Hindlimb muscle (tissue), 1 donor: ENCODE data around the gene KLHL29. TPM values are rescaled to one million over a fixed set of nuclear protein-coding genes. Genes with fewer than 3 reads are reported as not detected.
A peak's percentile ranks its signal among the peaks of the same experiment; 100 is the strongest.

Experiments used
- DNase-seq: peaks from one replicate; pipeline ENCODE4 v3.0.0-alpha.2; 2013
- polyA plus RNA-seq: library from polyadenylated mRNA; unstranded; fragments of 120-200 nt; gene quantifications from one replicate; pipeline ENCODE4 v1.2.1, GENCODE V29; 2013; ENCODE audit not compliant: insufficient read length

The KLHL29 gene
- polyA plus RNA-seq, 1 donor = 7.6 TPM

DNA sequence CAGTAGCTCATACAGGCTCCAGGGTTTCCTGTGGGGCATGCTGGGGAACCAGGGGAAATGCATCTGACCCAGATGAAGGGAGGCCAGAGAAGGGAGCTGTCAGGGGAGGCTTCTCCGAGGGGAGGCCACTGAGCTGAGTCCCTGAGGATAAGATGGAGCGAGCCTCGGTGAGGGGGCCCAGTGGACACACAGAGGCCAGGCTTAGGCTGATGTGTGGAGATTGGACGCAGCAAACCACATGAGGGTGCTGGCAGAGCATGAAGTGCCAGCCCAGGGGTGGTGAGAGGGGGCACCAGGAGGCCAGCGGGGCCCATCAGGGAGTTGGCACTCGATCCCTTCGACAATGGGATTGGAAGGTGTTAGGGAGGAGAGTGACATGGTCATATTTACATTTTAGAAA, 235.0 kb downstream of the KLHL29 start:
- DNase-seq = no peak

DNA sequence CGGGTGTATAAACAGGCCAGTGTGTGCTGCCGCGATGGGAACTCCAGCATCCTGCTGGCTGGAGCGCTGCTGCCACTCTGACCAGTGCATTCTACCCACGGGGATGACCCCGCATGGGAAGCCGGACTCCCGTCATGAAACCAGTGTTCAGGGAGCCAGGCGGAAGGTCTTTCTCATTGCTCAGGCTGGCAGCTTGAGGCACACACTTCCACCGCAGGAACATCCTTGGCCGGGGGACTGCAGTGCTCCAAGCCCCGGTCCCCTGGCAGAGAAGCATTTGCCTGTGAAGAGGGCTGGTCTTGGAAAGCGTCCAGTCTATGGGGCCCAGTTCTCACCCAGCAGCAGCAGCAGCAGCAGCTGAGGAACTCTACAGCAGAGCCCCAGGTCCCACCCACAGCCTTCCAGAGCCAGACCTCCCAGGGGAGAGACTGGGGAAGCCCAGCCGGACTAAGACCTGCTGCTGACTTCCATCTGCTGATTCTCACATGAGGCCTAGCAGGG, 235.9 kb downstream of the KLHL29 start:
- DNase-seq = peak; percentile 40

DNA sequence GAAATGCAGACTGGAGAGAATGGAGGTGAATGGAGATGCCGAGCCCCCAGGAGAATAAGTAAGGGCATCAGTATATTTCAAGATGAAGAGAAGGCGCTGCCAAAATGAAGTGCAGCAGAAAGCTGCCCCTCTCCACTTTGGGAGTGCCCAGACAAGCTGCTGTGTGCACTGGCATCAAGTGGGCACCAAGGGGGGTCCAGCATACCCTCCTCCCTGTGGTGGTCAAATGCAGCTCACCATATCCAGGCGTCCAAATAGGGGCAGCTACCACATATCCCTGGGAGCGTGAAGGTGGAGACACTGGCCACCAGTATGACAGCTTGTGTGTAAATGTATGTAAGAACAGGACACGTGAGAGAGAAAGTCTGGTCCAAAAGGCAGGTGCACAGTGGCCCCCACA, 236.6 kb downstream of the KLHL29 start:
- no peak for DNase-seq

DNA sequence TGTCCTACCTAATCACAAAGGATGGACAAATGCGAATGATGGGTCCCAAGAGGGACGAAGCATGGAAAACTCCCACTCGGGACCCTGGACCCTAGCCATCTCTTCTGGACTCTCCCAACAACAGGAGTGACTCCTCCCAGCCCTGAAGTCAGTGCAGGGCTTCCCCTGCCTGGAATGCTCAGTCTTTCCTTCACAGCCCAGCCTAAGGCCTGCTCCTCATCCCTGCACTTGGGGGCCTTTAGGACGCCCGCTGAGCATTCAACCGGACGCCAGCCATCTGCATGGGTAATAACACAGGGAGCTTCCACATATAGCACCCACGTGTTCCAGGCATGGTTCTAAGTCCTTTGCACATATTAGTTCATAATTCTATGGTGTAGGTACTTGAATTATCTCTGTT, 237.5 kb downstream of the KLHL29 start:
- no peak for DNase-seq

DNA sequence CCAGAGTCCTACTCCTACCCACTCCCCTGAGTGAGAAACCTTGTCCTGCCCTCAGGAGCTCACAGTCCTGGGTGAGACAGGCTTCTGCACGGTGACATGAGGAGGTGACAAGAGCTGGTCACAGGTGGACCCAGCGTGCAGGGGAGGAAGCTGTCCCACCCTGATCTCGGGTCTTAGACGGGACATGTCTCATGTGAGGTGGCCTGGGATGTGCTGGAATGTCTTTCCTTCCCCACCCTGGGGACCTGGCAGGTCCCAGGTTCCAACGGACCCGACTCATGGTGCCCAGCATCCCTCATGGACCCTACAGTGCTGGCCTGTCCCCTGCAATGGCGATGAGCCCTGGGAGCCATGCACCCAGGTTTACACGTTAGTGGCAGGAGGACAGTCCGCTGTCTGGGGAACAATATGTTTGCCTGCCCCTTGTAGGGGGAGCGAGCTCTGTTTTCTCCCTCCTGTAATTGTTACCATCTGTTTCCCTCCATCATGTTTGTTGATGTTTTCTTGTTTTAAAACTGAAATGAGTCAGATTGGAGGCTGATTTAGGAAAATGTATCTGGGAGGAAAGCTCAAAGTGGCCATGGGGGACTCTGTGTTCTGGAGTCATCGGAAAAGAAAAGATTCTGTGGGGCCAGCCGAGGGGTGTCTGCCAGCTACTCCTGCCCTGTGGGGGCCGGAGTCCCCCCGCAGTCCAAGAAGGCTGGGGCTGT, 238.1 kb downstream of the KLHL29 start:
- no peak for DNase-seq

DNA sequence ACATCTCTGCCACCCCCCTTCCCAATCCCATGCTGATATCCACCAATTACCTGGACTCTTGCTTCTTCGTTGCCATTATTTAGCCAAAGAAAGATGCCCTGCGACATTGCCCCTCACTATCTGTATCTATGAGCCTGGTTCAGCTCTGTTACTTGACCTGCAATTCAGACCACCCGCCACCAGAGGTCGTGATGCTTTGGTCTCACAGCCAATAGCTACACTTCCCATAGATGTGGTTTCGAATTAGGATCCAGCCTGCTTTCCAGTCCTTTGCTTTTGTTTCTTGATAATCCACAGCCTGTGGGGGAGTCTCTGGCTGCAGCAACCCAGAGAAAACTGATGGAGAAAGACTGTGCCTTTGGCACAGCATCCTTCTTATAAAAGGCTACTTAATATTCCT, 239.4 kb downstream of the KLHL29 start:
- DNase-seq = no peak

DNA sequence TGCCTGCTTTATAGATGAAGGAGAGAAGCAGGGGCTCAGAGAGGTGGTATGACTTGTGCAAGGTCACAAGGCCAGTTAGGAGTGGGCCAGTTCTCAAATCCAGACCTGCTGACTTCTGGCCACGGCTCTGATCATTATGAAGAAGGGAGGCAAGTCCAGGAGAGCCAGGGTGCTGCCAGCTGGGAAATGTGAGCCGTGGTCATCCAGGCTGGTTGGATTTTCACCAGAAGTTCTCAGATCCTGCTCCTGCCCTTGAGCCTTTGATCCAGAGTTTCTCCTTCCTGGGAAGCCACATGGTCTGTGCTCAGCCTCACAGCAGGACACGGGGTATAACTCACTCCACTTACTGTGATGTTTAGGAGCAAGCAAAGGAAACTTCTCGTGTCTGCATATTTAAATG, 239.9 kb downstream of the KLHL29 start:
- no peak for DNase-seq

DNA sequence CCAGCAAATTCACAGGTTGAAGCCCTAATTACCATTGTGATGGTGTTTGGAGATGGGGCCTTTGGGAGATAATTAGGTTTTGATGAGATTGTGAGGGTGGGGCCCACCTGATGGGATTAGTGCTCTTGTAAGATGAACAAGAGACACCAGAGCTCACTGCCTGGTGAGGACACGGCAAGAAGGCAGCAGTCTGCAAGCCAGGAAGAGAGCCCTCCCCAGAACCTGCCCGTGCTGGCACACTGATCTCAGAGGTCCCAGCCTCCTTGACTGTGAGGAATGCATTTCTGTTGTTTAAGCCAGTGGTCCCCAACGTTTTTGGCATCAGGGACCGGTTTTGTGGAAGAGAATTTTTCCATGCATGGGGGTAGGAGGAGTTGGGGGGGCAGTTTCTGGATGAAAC, 240.7 kb downstream of the KLHL29 start:
- DNase-seq = no peak

DNA sequence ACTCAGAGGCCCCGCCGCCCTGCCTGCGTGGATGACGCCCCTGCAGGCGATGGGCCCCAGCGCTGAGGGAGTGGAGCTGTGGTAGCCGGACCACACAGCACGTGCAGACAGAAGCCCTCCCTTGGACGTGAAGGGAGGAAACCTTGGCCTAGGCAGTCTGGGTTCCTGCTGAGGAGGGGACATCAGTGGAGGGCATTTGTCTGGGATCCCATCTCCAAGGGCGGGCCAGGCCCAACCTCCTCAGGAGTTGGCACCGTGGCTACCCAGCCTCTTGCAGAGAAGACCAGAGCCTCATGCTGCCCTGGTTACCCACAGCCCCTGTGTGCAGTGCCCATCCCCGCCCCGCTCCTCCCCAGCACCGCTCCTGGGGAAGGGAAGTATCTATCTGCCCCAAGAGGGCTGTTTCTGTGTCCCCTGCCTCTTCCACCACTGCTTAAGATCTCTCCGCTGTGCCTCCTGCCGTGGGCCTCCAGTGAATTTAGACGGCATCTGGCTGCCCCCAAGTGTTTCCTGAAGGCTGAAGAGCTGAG, 241.8 kb downstream of the KLHL29 start:
- DNase-seq = no peak

DNA sequence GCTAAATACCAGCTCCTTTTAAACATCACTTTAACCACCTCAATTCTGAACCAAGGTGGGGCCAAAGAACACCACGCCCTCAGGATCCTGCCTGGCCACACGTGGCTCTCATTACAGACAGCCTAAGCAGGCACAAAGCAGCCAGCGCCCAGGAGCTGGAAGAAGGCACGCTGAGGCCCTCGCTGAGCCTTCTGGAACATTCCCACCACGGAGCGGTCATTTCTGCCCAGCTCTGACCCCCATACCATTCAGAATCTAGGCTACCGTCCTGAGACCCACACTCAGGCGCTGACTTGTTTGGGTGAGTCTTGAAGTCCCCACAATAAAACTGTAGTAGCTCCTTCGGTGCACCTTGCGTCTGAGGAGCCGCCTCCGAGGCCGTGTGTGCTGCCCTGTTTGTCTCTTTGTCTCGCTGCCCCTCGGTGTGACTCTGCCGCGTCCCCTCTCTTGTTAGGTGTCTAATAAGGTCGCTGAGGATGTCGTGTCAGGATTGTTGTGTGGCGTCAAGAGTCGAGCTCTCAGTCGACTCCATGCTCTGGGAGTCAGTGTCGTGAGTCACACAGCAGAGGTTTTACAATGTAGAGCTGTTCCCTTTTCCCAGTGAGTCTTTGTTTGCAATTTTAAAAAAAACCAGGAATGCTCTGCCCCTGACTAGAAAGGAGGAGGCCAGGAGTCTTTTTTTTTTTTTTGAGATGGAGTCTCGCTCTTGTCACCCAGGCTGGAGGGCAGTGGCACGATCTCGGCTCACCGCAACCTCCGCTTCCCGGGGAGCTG, 242.4 kb downstream of the KLHL29 start:
- DNase-seq = no peak

DNA sequence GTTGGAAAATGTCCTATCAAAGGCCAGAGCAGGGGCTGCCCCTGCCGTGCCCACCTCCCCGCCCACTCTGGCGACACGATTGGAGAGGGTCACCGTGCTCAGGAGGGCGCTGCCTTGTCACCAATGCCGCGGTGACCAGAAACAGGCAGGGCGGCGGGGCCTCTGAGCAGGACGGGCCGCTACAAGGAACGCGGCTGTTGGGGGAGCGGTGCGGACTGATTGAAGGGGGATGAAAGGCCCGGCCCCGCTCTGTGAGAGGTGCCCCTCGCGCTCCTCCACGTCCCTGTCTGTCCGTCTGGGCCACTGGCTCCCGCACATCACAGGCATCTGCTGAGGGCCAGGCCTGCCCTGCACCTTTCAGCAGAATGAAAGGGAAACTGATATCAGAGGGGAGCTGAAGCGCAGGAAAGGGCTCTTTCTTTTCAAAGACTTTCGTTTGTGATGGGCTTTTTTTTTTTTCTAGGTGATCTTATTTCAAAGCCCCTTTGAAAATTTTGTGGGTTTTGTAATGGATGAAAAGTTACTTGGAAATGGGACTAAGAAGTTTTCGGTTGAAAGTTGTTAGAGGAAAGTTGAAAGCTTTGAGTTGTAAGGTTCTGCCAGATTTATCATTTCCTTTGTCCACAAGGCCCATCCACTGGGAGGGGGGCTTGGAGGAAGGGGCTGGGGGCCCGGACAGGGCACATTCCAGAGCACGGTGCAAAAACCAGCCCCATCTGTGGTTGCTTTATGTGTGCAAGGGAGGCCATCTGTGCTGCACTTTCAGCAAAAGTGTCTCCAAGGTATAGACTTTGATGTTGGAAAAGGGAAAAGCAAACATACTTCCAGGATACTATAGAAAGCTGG, 244.2 kb downstream of the KLHL29 start:
- no peak for DNase-seq

DNA sequence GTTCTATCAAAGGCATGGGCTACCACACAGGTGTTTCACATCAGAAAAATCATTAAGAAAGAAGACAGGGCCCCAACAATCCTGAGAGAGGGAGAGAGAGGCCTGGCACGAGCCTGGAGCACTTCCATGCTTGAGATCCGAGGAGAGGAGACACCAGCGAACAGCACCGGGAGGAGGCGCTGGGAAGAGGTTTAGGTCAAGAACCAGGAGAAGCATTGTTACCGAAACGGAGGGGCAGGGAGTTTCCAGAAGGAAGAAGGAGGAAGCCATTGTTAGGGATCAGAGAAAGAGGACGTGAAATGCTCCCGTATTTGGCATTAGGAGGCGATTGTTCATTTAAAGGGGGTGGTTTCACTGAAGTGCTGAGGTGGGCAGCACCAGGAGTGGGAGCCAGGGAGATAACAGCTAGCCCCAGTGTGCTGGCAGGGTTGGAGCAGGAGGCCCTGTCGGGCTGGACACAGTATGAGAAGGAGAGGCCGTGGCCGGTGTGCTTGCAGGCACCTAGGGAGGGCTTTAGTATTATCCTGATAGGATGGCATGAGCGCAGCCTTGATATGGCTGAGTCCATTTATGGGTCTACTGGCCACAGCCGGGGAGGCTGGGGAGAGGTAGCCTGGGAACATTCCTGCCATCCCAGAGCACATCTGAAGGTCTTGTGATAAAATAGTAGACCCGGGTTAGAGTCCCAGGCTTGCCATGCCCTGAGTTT, 244.9 kb downstream of the KLHL29 start:
- no peak for DNase-seq

DNA sequence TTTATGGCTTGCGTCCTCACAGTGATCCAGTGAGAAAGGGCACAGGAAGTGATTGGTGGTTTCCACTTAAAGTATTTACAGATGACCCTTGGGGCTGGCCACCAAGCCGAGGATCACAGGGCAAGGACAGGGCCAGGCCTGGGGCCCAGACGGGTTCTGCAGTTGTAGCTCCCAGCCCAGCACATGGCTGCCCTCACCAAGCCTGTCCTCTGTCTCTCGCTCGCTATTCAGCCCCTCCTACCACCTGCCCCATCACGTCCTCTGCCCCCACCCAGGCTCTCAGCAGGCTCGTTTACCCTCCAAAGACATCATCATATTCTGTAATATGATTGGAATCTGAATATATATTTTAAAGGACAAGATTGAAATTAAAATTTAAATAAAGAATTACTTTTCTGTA, 246.0 kb downstream of the KLHL29 start:
- DNase-seq = no peak

DNA sequence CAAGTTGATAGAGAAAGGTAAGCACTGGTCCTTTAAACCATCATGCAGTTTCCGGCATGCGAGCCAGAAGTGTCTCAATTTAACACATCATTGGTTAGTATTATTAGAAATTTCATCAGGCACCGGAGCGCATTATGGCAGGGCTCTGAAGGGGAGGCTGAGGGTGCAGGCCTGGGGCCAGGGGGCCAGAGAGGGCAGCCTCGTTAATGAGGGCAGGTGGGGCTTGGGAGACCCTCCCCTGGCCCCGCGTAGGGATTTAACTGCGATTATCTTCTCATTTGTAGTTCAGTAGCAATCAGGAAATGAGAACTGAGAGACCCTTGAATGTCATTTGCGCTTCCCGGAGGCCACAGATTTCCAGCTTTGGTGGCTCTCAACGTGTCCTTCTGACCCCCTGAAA, 246.4 kb downstream of the KLHL29 start:
- no peak for DNase-seq

DNA sequence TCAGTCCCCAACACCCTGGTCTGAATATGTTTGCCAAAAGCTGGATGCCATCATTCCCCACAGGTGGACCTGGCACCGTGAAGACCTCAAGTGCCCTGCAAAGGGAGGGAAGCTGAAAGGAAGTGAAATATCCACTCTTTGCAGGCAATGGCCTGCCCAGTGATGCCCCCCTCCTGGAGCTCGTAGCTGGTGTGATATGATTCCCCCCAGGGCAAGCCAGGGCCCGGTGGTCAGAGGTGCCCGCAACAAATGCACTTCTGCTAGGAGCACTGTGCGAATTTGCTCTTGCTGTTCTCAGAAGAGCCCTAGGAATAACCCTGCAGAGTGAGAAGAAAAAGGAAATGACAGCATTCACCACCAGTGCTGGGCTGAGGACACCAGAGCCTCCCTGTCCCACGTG, 247.4 kb downstream of the KLHL29 start:
- no peak for DNase-seq

DNA sequence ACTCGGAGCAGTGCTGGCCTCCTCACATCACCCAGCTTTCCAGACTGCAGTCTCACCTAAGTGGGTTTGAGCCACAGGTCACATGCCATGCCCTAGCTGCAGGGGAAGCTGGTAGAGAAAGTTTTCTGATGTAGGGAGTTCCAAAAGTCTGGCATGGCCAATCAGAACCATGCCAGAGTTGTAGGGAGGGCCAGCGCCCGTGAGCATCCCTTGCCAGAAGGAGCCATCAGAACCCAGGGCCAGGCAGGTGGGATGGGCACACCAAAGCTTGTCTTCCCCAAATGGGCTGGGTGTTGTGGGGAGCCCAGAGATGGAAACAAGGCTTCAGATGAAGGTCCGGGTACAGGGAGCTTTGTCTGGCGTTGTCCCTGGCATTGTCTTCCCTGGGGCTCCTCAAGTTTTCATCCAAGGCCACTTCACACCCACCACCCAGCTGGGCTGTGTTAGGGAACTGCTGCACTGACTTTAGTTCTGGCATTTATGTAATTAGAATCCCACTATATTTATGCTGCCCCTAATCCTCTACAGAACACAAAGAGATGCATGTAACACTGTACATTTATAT, 247.9 kb downstream of the KLHL29 start:
- no peak for DNase-seq

DNA sequence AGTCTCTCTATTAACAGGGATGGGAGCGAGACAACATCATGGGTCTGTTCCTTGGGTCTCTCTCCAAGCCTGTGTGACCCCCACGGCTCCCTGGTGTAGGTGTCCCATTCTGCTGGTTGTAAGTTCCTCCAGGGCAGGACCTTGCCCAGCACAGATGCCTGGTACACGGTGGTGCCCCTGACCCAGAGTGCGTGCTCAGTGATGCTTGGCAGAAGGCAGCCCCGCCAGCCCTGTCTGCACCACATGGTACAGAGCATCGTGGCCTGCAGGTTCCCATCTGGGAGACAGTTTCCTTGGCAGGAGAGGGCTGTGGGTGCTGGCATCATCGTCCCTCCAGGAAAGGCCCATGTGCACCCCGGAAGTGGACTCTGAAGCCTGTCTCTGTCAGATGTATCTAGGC, 249.0 kb downstream of the KLHL29 start:
- DNase-seq = no peak

DNA sequence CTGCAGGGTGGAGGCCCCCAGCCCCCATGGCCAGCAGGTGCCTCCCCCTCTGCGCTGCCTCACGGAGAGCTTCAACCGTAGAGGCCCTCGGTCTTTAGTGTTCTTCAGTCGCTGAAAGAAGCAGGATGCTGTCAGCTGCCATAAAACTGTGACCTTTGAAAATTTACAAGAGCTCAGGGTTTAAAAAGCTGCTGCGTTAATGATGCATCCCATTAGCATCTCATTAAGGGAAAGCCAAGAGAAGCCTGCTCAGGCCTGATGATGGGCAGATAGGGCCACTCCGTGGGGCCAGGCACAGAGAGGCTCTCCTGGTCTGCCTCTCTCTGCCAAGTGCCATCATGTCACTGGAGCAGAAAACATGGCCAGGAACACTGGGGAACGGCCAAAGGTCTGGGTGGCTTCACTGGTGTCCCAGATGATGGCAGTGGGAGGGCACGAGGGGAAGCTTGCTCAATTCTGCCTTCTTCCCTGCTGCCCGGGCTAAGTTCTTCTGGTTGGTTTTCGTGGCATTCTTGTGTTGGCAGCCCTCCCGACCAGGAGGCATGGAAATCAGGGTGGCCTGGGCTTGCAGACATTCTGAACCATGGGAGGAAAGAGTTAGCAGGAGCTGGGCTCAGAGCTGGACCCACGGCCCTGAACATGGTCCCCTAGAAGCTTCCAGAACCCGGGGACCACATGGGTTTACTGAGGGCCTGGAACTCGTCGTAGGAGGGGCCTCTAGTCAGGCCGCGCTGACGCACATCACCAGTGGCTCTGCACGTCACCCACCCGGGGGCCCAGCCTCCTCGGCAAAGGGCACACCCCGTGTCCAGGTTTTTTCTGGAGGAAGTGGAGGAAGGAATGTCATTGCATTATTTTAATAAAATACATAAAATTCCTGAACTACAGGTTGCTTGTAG, 250.7 kb downstream of the KLHL29 start:
- DNase-seq = no peak

DNA sequence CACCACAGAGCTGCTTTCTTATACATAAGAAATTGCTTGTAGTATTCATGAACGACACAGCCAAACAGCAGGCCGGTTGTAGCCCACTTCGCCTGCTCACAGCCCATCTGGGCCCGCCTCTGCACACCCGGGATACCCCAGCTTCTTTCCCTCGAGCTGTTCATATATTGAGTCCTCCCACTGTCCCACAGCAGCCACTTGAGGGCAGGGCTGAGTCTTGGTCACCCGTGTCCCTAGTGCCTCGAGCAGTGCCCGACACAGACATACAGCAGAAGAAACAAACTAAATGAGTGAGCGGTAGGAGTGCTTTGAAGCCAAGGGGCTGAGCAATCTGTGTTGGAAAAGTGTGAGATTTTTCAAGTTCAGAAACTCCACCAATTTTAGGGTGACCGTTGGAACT, 251.4 kb downstream of the KLHL29 start:
- no peak for DNase-seq

DNA sequence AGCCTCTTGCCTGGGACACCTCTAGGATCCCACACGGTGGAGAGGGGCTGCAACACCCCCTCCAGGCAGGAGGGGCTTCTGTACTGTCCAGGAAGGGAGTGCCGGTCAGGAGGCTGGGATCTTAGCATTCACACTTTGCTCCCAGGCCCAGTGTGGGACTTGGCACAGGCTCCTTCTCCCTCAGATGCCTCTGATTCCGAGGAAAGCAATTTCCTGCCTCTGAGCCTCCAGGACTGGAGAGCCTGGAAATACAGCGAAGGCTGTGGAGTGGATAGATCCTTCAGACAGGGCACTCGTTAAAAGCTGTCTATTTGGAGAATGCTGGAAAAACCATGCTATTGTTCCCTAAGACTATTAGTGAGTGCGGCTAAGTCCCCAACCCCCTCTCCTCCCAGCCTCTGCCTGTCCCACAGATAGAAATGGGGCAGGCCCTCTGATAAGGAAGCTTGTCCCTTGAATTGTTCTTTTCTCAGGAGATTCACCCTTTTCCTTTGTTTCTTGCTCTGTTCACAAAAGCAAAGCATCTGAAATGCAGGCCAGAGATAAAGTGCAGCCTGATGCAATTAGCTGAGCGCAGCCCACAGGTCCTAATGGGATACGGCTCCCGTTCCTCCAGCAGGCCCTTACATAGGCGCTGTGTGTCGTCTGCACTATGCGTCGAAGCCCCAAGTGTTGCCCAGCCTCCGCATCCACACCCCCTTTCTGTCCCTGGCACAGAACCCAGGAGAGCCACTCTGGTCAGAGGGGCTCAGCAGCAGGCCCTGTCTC, 252.2 kb downstream of the KLHL29 start:
- DNase-seq = peak; percentile 48
